OCI-LY7 (cell line): ENCODE results near the gene DUSP14. TPM values are rescaled to one million over a fixed set of nuclear protein-coding genes. Genes with fewer than 3 reads are reported as not detected.

Experiments used
- BruUV-seq: library from RNA; stranded (reverse); fragments of 400-500 nt; replicated peaks from 2 replicates; lab custom pipeline; 2021; lab: Mats Ljungman, UMichigan
- CTCF ChIA-PET: fragments of 300-600 bp; sonication (Branson Sonifier 250); formaldehyde crosslinking; loops from one replicate; lab custom pipeline; 2022; ENCODE audit warnings: antibody characterized with exemption; ENCODE audit not compliant: unreplicated experiment; lab: Charles Lee
- POLR2A ChIA-PET: fragments of 300-600 bp; sonication (Branson Sonifier 250); formaldehyde crosslinking; loops from one replicate; lab custom pipeline; 2022; ENCODE audit warnings: antibody characterized with exemption; lab: Charles Lee
- DNase-seq: peaks from one replicate; pipeline ENCODE4 v3.0.0-alpha.2; 2015; ENCODE audit warnings: low spot score
- H2AFZ ChIP-seq: fragments of 200-600 bp; sonication (generic), shearing (Covaris generic); 2 replicates; pipeline ENCODE4 v1.6.1; 2014; ENCODE audit warnings: mild to moderate bottlenecking, antibody characterized with exemption, low read length, moderate library complexity
- H3K27ac ChIP-seq: fragments of 200-600 bp; sonication (generic); 2 replicates; pipeline ENCODE4 v1.5.1; 2014; ENCODE audit warnings: mixed run types, low read depth, mild to moderate bottlenecking, moderate library complexity, low read length, inconsistent platforms; ENCODE audit not compliant: poor library complexity, severe bottlenecking
- H3K36me3 ChIP-seq: fragments of 200-600 bp; sonication (generic); 2 replicates; pipeline ENCODE4 v1.6.1; 2014; ENCODE audit warnings: mild to moderate bottlenecking, antibody characterized with exemption, low read length, moderate library complexity, mixed read lengths; ENCODE audit not compliant: insufficient read depth
- H3K4me1 ChIP-seq: fragments of 200-600 bp; sonication (generic); 2 replicates; pipeline ENCODE4 v1.5.1; 2014; ENCODE audit warnings: mild to moderate bottlenecking, low read length; ENCODE audit not compliant: insufficient read depth, poor library complexity, severe bottlenecking
- H3K4me2 ChIP-seq: fragments of 200-600 bp; sonication (generic); 2 replicates; pipeline ENCODE4 v1.6.1; 2014; ENCODE audit warnings: mild to moderate bottlenecking, low read length
- H3K4me3 ChIP-seq: fragments of 200-600 bp; sonication (generic); 2 replicates; pipeline ENCODE4 v1.5.1; 2014; ENCODE audit warnings: mild to moderate bottlenecking, low read depth, low read length; ENCODE audit not compliant: poor library complexity, severe bottlenecking
- H3K79me2 ChIP-seq: fragments of 200-600 bp; sonication (generic); 2 replicates; pipeline ENCODE4 v1.6.1; 2016; ENCODE audit warnings: low read depth, mild to moderate bottlenecking, low read length, moderate library complexity, mixed read lengths; ENCODE audit not compliant: insufficient read depth
- H3K9me2 ChIP-seq: fragments of 200-600 bp; sonication (generic); 2 replicates; pipeline ENCODE4 v1.6.1; 2016; ENCODE audit warnings: mild to moderate bottlenecking, low read length, mixed read lengths; ENCODE audit not compliant: insufficient read depth
- H3K9me3 ChIP-seq: fragments of 200-600 bp; sonication (generic); 2 replicates; pipeline ENCODE4 v1.6.1; 2014; ENCODE audit warnings: mild to moderate bottlenecking, mixed run types, low read length, mixed read lengths
- H4K20me1 ChIP-seq: fragments of 200-600 bp; sonication (generic); 2 replicates; pipeline ENCODE4 v1.6.1; 2014; ENCODE audit warnings: mild to moderate bottlenecking, antibody characterized with exemption, low read length, moderate library complexity, mixed read lengths; ENCODE audit not compliant: insufficient read depth
- EZH2phosphoT487 ChIP-seq: fragments of 200-600 bp; sonication (generic); IDR thresholded peaks from 2 replicates; pipeline ENCODE4 v1.6.1; 2018; ENCODE audit warnings: low read depth, borderline replicate concordance, mild to moderate bottlenecking, mixed run types, antibody characterized with exemption, low read length, moderate library complexity, mixed read lengths
- intact Hi-C: fragments of 100-400 bp; cut with micrococcal nuclease; formaldehyde crosslinking; loops from one replicate; pipeline ENCODE4 v1.10.0; 2022; ENCODE audit not compliant: unreplicated experiment
- total RNA-seq, 2 experiments: library from RNA; depleted of rRNA in 1 of 2; stranded (reverse); fragments of >200 nt in 1 of 2; shearing (Covaris generic) in 1 of 2; gene quantifications; 2 replicates each; pipeline ENCODE4 v1.2.3, GENCODE V29; 2014 to 2022
- TF ChIP-seq, protein P1 (sequence below): fragments of 200-600 bp; sonication (generic); conservative IDR thresholded peaks from 2 replicates; pipeline ENCODE4 v1.5.1; 2014; ENCODE audit warnings: mild to moderate bottlenecking, antibody characterized with exemption, low read length, moderate library complexity, mixed read lengths

DUSP14 gene
- total RNA-seq, 2 experiments from 2014 or later = 11.0 to 21.5 TPM

DNA sequence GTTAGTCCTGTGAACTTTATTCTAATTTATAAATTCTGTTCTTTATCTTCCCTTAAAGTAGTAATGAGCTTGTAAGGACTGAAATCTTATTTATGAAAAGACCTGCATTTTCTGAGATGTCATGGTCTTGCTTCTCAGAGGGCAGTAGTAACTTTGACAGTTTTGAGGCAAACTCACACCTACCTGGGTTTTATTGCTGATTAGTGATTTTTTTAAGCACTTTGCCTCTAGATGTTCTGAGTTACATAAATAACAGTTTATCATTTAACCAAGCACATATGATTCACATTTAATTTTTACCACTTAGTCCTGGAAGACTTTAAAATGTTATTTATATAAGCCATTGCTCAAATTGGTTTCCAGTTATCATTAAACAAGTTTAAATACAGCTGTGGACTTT, 10.7 kb downstream of the DUSP14 start:
- H2AFZ ChIP-seq = no peak overlapping the region
- no peaks in the 10 kb centered on the region for H3K36me3 ChIP-seq
- TF ChIP-seq, protein P1, sequence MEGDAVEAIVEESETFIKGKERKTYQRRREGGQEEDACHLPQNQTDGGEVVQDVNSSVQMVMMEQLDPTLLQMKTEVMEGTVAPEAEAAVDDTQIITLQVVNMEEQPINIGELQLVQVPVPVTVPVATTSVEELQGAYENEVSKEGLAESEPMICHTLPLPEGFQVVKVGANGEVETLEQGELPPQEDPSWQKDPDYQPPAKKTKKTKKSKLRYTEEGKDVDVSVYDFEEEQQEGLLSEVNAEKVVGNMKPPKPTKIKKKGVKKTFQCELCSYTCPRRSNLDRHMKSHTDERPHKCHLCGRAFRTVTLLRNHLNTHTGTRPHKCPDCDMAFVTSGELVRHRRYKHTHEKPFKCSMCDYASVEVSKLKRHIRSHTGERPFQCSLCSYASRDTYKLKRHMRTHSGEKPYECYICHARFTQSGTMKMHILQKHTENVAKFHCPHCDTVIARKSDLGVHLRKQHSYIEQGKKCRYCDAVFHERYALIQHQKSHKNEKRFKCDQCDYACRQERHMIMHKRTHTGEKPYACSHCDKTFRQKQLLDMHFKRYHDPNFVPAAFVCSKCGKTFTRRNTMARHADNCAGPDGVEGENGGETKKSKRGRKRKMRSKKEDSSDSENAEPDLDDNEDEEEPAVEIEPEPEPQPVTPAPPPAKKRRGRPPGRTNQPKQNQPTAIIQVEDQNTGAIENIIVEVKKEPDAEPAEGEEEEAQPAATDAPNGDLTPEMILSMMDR = no peak
- TF ChIP-seq EZH2phosphoT487 = no peak
- intact Hi-C loops = no loop called here
- ChIA-PET POLR2A (no interaction called here), CTCF (no interaction called here)
- H4K20me1 ChIP-seq = no peaks in the 10 kb centered on the region
- no TSS peak for BruUV-seq
- no peaks in the 10 kb centered on the region for H3K9me2 ChIP-seq
- H3K4me3 ChIP-seq = no peak overlapping the region
- no peak overlapping the region for H3K4me2 ChIP-seq
- H3K27ac ChIP-seq = no peak overlapping the region
- H3K9me3 ChIP-seq = no peaks in the 10 kb centered on the region
- 0 out of 2 replicates have a peak, but pooled peaks cover 4% of the 10 kb centered on the region for H3K79me2 ChIP-seq
- DNase-seq = no peak
- no peaks in the 10 kb centered on the region for H3K4me1 ChIP-seq

DNA sequence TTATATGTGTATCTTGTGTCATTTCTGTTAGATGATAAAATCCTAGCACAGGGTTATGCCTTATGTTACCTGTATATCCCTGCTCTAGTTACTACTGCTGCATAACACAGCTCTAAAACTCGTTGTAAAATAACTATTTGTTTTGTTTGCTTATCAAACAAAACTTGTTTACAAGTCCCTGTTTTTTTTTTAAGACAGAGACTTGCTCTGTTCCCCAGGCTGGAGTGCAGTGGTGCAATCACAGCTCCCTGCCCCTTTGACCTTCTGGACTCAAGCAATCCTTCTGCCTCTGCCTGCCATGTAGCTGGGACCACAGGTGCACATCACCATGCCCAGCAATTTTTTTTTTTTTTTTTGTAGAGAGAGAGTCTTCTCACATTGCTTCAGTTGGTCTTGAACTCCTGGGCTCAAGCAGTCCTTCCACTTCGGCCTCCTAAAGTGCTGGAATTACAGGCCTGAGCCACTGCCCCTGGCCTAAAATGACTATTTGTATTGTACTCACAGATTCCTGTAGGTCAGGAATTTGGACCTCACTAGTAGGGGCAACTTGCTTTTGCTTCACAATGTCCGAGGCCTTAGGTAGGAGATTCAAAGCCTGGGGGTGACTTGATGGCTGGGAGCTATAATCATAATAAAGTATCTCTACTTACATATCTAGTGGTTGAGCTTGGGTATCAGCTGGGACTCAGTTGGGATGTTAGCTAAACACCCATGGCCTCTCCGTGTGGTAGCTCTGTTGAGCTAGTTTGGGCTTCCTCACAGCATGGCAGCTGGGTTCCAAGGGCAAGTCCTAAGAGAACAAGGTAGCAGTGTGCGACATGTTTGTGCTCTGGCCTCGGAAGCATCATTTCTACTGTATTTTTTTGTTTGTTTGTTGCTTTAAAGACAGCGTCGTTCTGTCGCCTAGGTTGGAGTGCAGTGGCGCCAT, 12.6 kb downstream of the DUSP14 start:
- no TSS peak for BruUV-seq

More for the DNA sequence above, 12.6 kb downstream of the DUSP14 start:
- Histone ChIP-seq H3K4me2 (no peak overlapping the region), H3K27ac (no peak overlapping the region), H3K4me3 (no peak overlapping the region), H3K36me3 (no peaks in the 10 kb centered on the region), H2AFZ (no peak overlapping the region), H3K9me3 (no peaks in the 10 kb centered on the region), H3K79me2 (0 out of 2 replicates have a peak, but pooled peaks cover 4% of the 10 kb centered on the region), H3K4me1 (no peaks in the 10 kb centered on the region), H3K9me2 (no peaks in the 10 kb centered on the region), H4K20me1 (no peaks in the 10 kb centered on the region)
- ChIA-PET CTCF (no interaction called here), POLR2A (interaction anchor here (0.5 to 0.9 kb wide), 3 partner anchors 19 to 137 kb away, joined by 3 to 8 read pairs (median 3); no protein-coding TSS in a partner anchor)
- TF ChIP-seq EZH2phosphoT487 = no peak
- TF ChIP-seq, protein P1 = no peak
- DNase-seq = no peak
- intact Hi-C loops = no loop called here
